Stimulated activated CD4-positive, alpha-beta T cell treated with anti-CD3 and anti-CD28 coated beads, TNF-alpha, amount 100 ng/mL, for 1 hour (primary cell): Measurements from ENCODE around the gene EYS.
"Not testable (repeated sequence)": the region's sequence is repeated elsewhere in the genome, so short reads cannot be mapped to it uniquely, and the experiment has no call there.

Experiments used
- DNase-seq, 3 donors: peaks; one replicate each; pipeline ENCODE4 v3.0.0-alpha.2; 2020; ENCODE audit warnings: low read depth in 3 of 3, low spot score in 1 of 3

EYS gene

GRCh38 chr6:64084185-64084663 lies 1622.8 kb downstream of the EYS start:
- DNase-seq, result no peak

DNA sequence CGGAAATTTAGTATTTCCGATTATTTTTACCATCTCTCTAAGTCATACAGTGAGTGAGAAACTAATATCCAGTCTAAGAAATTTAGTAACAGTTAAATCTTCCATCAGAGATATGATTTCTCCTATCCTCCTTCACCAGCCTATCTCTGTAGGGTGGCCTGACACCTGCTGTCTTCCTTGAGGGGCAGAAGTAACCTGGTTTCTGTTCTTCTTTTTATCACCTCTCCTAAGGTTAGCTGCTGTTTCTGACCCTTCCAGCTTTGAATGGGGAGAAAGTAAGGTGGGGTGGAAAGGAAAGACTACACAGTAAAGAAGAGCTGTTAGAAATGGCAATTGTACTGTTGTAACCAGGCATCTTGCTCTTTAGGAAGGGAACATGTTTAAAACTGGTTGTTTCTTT lies 1623.8 kb downstream of the EYS start:
- no peak for DNase-seq

DNA sequence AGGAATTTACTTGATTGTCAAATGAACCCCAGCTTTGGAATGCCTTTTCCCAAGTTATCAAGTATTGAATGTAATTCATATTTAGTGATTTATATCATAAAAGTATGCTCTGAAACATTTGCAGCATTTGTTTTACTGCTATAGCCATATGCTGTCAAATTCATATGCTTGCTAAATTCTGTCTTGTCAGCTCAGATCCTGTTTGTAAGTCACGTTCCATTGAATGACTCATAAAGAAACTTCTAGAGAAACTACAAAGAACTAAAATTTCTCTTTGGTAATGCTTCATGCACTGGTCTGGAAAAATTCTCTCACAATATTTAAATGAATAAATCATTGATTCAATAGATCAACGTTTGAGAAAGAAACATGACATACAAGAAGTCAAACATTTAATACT lies 1625.6 kb downstream of the EYS start:
- no peak for DNase-seq

- DNase-seq, result no peak
These were observed 1632.0 kb downstream of the EYS start for GRCh38 chr6:64074981-64075380.

- no peak for DNase-seq
These were observed 1634.3 kb downstream of the EYS start for GRCh38 chr6:64072686-64073085.

- DNase-seq, result no peak
These were observed 1642.1 kb downstream of the EYS start for GRCh38 chr6:64064919-64065318.

GRCh38 chr6:64062960-64063683 lies 1643.9 kb downstream of the EYS start:
- no peak for DNase-seq

DNA sequence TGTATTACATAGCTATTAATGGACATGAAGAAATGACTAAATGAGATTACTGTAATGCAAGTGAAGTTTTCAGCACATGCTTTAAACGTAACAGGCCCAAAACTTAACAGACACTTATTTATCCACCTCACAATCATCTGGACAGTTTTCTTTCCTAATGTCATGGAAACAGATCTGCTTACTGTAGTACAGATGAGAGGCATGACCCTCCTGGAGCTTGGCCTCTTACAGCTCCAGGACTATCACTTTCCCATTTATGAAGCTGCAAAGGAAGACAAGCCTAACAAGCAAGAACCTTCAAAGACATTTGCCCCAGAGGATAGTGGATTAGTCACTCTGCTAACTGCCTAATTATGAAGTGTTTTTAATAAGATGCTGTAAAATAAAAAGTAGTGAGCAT lies 1652.2 kb downstream of the EYS start:
- no peak for DNase-seq

- DNase-seq, result no peak
These were observed 1656.4 kb downstream of the EYS start for GRCh38 chr6:64050590-64050989.

GRCh38 chr6:64049736-64050135 lies 1657.3 kb downstream of the EYS start:
- DNase-seq, result no peak

GRCh38 chr6:64046746-64047208 lies 1660.2 kb downstream of the EYS start:
- DNase-seq, result no peak

- no peak for DNase-seq
These were observed 1665.7 kb downstream of the EYS start for GRCh38 chr6:64041373-64041772.

- DNase-seq, result no peak
These were observed 1666.9 kb downstream of the EYS start for GRCh38 chr6:64040113-64040512.

DNA sequence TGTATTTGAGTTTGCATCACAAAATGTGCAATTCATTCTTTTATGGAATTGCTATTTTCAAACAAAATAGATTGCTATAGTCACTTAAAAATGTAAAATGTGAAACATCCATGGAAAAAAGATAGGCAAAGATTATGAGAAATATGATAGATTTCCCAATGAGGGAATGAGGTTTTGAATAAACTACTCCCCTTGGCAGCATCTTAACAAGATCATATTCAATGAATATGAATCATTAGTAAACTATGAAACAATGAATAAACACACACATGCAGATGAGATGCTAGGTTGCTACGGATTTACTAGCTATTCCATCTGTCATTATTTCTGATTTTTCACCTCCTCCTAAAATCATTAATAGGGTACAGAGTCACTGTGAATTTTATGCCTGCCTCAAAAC lies 1669.6 kb downstream of the EYS start:
- DNase-seq, result no peak

- no peak for DNase-seq
These were observed 1671.9 kb downstream of the EYS start for GRCh38 chr6:64034910-64035655.

DNA sequence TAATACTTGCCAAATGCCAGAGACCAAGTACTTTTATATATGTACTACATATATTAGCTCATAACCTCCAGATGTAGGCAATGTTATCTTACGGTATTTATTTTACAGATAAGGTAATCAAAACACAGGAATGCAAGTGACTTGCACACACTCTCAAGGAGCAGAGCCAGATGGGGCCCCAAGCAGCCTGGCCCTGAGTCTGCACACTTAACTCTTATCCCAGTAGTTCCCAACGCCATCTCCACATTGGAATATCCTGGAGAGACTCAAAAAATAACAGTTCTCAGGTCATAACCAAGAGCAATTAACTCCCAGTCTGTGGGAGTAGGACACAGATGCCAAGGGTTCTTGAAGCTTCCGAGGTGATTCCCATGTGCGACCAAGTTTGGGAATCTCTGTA lies 1672.7 kb downstream of the EYS start:
- no peak for DNase-seq

DNA sequence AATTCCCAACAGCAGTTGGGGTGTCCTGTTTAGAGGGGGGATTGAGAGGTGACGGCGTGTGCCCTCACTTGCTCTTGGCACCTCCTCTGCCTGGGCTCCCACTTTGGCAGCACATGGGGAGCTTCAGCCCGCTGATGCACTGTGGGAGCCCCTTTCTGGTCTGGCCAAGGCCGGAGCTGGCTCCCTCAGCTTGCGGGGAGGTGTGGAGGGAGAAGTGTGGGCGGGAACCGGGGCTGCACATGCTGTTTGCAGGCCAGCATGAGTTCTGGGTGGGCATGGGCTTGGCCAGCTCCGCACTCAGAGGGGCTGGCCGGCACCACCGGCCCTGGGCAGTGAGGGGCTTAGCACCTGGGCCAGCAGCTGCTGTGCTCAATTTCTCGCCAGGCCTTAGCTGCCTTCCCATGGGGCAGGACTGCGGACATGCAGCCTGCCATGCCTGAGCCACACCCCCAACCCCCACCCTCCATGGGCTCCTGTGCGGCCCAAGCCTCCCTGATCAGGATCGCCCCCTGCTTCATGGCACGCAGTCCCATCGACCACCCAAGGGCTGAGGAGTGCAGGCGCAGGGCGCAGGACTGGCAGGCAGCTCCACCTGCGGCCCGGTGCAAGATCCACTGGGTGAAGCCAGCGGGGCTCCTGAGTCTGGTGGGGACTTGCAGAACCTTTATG lies 1675.9 kb downstream of the EYS start:
- not testable (repeated sequence) for DNase-seq

DNA sequence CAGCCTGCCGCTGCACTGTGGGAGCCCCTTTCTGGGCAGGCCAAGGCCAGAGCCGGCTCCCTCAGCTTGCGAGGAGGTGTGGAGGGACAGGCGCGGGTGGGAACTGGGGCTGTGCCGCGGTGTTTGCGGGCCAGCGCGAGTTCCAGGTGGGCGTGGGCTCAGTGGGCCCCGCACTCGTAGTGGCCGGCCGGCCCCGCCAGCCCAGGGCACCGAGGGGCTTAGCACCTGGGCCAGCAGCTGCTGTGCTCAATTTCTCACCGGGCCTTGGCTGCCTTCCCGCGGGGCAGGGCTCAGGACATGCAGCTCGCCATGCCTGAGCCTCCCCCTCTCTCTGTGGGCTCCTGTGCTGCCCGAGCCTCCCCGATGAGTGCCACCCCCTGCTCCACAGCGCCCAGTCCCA lies 1683.3 kb downstream of the EYS start:
- no peak for DNase-seq

- no peak for DNase-seq
These were observed 1692.4 kb downstream of the EYS start for GRCh38 chr6:64014595-64014994.

DNA sequence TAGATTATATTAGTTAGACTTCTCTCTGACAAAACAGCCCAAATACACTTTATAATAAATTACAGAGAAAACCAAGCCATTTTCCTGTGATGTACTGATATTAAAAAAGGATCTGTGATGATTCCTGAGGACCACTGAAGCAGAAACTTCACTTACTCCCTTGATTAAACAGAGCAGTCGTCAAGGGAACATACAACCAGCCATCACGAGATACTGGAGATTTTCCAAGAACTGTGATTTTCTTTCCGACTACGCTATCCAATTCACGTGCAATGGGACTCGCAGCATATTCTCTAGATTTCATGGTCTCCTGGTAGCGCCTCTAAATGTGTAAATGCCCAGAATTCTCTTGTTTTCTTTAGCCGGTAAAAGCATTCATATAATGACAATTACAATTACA lies 1694.0 kb downstream of the EYS start:
- DNase-seq, result no peak

DNA sequence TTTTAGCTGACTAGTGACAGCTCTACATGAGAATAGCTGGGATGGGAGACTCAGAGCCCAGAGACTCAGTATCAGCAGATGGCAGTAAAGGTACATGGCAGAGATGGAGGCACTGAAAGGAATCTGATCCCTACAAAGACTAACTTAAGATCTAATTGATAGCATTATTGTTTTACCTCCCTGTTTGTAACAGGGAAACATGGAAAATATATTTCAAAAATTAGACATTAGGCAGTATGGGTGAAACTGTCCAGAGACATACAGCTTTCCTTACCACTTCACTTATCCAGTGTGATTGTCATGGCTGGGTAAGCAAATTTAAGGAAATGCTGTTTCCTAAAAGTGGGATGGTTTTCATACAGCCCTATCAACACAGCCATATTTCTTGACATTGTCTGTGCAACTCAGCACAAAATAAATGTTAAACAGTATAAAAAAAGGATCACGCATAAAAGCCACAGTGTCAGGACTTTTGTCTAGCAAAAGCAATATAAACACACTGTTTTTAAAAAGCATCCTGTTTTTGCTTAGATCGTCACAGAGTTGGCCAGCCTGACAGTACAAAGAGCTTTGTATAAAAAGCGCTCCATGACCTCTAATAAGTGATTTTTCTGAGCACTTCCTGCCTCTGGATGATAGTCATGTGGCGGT lies 1694.5 kb downstream of the EYS start:
- DNase-seq, result no peak
